HUES48 (cell line): Measurements from ENCODE around the gene PDZRN4.

Source experiments
- H3K27ac ChIP-seq: one replicate; pipeline ENCODE4 v1.7.0; 2013; ENCODE audit warnings: low read depth, low read length, inconsistent platforms
- H3K27me3 ChIP-seq: 2 replicates; pipeline ENCODE4 v1.6.1; 2013; ENCODE audit warnings: mild to moderate bottlenecking, low read length; ENCODE audit not compliant: control insufficient read depth, insufficient read depth
- H3K36me3 ChIP-seq: 2 replicates; pipeline ENCODE4 v1.6.1; 2013; ENCODE audit warnings: low read length; ENCODE audit not compliant: control insufficient read depth, insufficient read depth
- H3K4me1 ChIP-seq: 2 replicates; pipeline ENCODE4 v1.6.1; 2013; ENCODE audit warnings: mild to moderate bottlenecking, low read length; ENCODE audit not compliant: control insufficient read depth, insufficient read depth
- H3K4me3 ChIP-seq: 2 replicates; pipeline ENCODE4 v1.5.1; 2013; ENCODE audit warnings: mild to moderate bottlenecking, low read depth, low read length
- H3K9ac ChIP-seq: 2 replicates; pipeline ENCODE4 v1.6.1; 2013; ENCODE audit warnings: mild to moderate bottlenecking, low read depth, low read length, moderate library complexity
- H3K9me3 ChIP-seq: 2 replicates; pipeline ENCODE4 v1.6.1; 2013; ENCODE audit warnings: low read length; ENCODE audit not compliant: control insufficient read depth, insufficient read depth

The PDZRN4 gene

GRCh38 chr12:41453409-41453808 lies 265.3 kb downstream of the PDZRN4 start:
- Histone ChIP-seq H3K27ac (no peak overlapping the region), H3K4me1 (no peaks in the 10 kb centered on the region), H3K4me3 (no peak overlapping the region), H3K9ac (no peak overlapping the region), H3K9me3 (no peaks in the 10 kb centered on the region), H3K27me3 (no peaks in the 10 kb centered on the region), H3K36me3 (no peaks in the 10 kb centered on the region)

GRCh38 chr12:41459111-41459905 lies 271.2 kb downstream of the PDZRN4 start:
- Histone ChIP-seq H3K36me3 (no peaks in the 10 kb centered on the region), H3K27ac (no peak overlapping the region), H3K4me3 (no peak overlapping the region), H3K27me3 (no peaks in the 10 kb centered on the region), H3K9me3 (no peaks in the 10 kb centered on the region), H3K9ac (no peak overlapping the region), H3K4me1 (no peaks in the 10 kb centered on the region)

GRCh38 chr12:41459906-41460214 lies 271.7 kb downstream of the PDZRN4 start:
- Histone ChIP-seq H3K9me3 (no peaks in the 10 kb centered on the region), H3K9ac (no peak overlapping the region), H3K27me3 (no peaks in the 10 kb centered on the region), H3K36me3 (no peaks in the 10 kb centered on the region), H3K4me3 (no peak overlapping the region), H3K4me1 (no peaks in the 10 kb centered on the region), H3K27ac (no peak overlapping the region)

- Histone ChIP-seq H3K36me3 (no peaks in the 10 kb centered on the region), H3K9me3 (no peaks in the 10 kb centered on the region), H3K27ac (no peak overlapping the region), H3K4me3 (no peak overlapping the region), H3K9ac (no peak overlapping the region), H3K4me1 (peaks cover 10% of the 10 kb centered on the region; the same call in 1 of the 2 replicates), H3K27me3 (no peaks in the 10 kb centered on the region)
Measured at GRCh38 chr12:41460906-41461305, 272.8 kb downstream of the PDZRN4 start.

- Histone ChIP-seq H3K36me3 (no peaks in the 10 kb centered on the region), H3K9me3 (no peaks in the 10 kb centered on the region), H3K4me3 (no peak overlapping the region), H3K9ac (no peak overlapping the region), H3K4me1 (peaks cover 24% of the 10 kb centered on the region), H3K27ac (no peak overlapping the region), H3K27me3 (no peaks in the 10 kb centered on the region)
Measured at GRCh38 chr12:41462312-41462711, 274.2 kb downstream of the PDZRN4 start.

- Histone ChIP-seq H3K4me3 (no peak overlapping the region), H3K9me3 (no peaks in the 10 kb centered on the region)
Measured at GRCh38 chr12:41465526-41465925, 277.4 kb downstream of the PDZRN4 start.

GRCh38 chr12:41466300-41466699 lies 278.2 kb downstream of the PDZRN4 start:
- Histone ChIP-seq H3K4me3 (no peak overlapping the region), H3K9ac (no peak overlapping the region), H3K4me1 (peaks cover 33% of the 10 kb centered on the region), H3K27ac (peak overlapping the region; percentile 6), H3K36me3 (no peaks in the 10 kb centered on the region), H3K9me3 (no peaks in the 10 kb centered on the region), H3K27me3 (no peaks in the 10 kb centered on the region)

More at GRCh38 chr12:41465526-41465925, 277.4 kb downstream of the PDZRN4 start:
- Histone ChIP-seq H3K36me3 (no peaks in the 10 kb centered on the region), H3K9ac (no peak overlapping the region), H3K4me1 (peaks cover 33% of the 10 kb centered on the region), H3K27me3 (no peaks in the 10 kb centered on the region), H3K27ac (no peak overlapping the region)

GRCh38 chr12:41466802-41467201 lies 278.7 kb downstream of the PDZRN4 start:
- Histone ChIP-seq H3K27ac (peak overlapping the region; percentile 6), H3K36me3 (no peaks in the 10 kb centered on the region), H3K9me3 (no peaks in the 10 kb centered on the region), H3K4me3 (no peak overlapping the region), H3K27me3 (no peaks in the 10 kb centered on the region), H3K4me1 (peaks cover 33% of the 10 kb centered on the region), H3K9ac (no peak overlapping the region)

- Histone ChIP-seq H3K9ac (no peak overlapping the region), H3K9me3 (no peaks in the 10 kb centered on the region), H3K27ac (no peak overlapping the region), H3K27me3 (no peaks in the 10 kb centered on the region), H3K4me3 (no peak overlapping the region), H3K4me1 (peaks cover 36% of the 10 kb centered on the region), H3K36me3 (no peaks in the 10 kb centered on the region)
Measured at GRCh38 chr12:41467591-41468325, 279.6 kb downstream of the PDZRN4 start.

- H3K27me3 ChIP-seq: no peaks in the 10 kb centered on the region
- peaks cover 42% of the 10 kb centered on the region for H3K4me1 ChIP-seq
Measured at GRCh38 chr12:41468341-41468740, 280.2 kb downstream of the PDZRN4 start.

GRCh38 chr12:41468756-41469155 lies 280.6 kb downstream of the PDZRN4 start:
- no peak overlapping the region for H3K27ac ChIP-seq
- H3K4me1 ChIP-seq: peaks cover 46% of the 10 kb centered on the region
- no peak overlapping the region for H3K9ac ChIP-seq
- no peaks in the 10 kb centered on the region for H3K9me3 ChIP-seq
- no peaks in the 10 kb centered on the region for H3K27me3 ChIP-seq
- no peaks in the 10 kb centered on the region for H3K36me3 ChIP-seq
- H3K4me3 ChIP-seq: no peak overlapping the region

More at GRCh38 chr12:41468341-41468740, 280.2 kb downstream of the PDZRN4 start:
- Histone ChIP-seq H3K9me3 (no peaks in the 10 kb centered on the region), H3K4me3 (no peak overlapping the region), H3K9ac (no peak overlapping the region), H3K36me3 (no peaks in the 10 kb centered on the region), H3K27ac (no peak overlapping the region)
